IPS-NIHi7 (cell line): Measurements from ENCODE around the gene RGS9.
A peak's percentile ranks its signal among the peaks of the same experiment; 100 is the strongest.

ENCODE experiments used
- DNase-seq: peaks from one replicate; pipeline ENCODE4 v3.0.0; 2012; ENCODE audit warnings: mixed read lengths; ENCODE audit errors: extremely low spot score

RGS9 gene

DNA sequence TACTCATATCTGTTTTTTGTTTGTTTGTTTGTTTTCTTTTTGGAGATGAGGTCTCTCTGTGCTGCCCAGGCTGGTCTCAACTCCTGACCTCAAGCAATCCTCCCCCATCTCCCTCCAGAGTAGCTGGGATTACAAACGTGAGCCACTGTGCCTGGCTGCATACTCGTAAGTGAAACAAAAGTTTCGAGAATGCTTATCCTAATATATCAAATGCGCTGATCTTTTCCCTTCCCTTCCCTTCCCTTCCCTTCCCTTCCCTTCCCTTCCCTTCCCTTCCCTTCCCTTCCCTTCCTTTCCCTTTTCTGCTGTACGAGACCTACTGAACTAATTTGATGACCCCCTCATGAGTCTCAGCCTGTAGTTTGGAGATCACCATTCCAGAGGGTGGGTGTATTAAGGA is 122.1 kb downstream of the RGS9 start:
- DNase-seq = no peak

DNA sequence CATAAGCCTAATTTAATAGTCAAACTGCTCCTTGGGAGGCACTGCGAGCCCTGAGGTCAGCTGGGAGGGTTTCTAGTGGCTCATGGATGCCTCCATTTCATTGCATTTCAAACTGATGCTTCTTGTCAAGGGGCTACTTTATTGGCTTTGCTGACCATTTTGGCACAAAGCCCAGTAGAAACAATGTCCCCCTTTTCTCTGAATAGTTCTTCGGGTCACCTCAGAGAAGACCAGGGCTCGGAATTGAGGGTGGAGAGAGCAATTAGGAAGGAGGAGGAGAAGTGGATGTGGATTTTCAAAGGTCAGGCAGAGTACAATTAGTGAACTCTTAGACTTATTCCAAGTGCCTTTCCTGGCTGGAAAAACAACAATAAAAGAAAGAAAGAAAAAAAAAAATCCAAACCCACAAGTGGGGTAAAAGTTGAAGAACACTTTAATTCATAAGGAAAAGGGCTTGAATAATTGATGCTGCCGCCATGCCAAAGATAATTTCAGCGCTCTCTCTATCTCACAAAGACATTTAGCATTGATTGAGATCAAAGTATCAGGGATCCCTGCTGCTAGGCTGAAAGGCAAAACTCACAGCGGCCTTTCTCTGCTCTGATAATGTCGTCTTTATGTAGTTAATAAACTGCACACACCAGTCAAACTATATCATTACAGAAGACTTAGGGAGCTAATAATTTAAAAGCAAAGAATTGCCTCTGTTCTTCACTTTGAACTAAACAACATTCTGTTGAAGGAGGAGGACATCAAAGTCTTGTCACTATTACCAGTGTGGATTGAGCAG is 122.7 kb downstream of the RGS9 start:
- no peak for DNase-seq

DNA sequence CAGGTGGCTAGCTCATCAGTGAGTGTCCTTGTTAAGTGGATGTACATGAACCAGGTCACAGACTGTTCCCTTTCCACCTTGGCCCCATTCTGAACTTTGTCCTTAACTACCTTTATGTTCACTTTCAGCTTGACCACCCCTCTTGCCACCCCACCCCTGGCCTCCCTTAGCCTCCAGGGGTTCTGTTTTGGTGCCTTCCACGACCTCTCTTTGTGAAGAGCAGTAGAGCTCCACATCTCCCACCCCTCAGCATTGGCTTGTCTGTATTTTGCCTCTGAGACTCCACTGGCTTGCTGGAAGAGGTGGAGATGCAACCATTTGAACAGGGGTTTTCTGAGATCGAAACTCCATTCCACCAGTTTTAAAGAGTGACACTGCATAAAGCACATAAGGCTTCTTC is 123.5 kb downstream of the RGS9 start:
- DNase-seq = no peak

DNA sequence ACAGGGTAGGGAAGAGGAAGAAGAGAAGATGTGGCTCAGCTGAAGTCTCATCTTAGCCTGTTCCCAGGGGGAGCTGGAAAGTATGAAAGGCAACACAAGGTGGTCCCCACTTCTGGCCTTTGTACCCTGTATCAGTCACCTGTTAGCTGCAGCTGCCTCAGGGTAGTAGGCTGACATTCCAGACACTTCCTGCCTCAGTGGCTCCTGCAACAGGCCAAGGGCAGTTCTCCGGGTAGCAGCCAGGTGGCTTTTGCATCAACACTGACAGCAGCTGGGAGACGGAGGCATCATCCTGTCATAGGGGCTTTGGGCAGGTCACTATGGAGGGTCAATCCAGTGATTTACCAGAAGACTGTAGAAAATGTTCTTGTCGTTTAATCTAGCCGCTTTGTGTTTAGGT is 124.0 kb downstream of the RGS9 start:
- DNase-seq = peak; percentile 65

DNA sequence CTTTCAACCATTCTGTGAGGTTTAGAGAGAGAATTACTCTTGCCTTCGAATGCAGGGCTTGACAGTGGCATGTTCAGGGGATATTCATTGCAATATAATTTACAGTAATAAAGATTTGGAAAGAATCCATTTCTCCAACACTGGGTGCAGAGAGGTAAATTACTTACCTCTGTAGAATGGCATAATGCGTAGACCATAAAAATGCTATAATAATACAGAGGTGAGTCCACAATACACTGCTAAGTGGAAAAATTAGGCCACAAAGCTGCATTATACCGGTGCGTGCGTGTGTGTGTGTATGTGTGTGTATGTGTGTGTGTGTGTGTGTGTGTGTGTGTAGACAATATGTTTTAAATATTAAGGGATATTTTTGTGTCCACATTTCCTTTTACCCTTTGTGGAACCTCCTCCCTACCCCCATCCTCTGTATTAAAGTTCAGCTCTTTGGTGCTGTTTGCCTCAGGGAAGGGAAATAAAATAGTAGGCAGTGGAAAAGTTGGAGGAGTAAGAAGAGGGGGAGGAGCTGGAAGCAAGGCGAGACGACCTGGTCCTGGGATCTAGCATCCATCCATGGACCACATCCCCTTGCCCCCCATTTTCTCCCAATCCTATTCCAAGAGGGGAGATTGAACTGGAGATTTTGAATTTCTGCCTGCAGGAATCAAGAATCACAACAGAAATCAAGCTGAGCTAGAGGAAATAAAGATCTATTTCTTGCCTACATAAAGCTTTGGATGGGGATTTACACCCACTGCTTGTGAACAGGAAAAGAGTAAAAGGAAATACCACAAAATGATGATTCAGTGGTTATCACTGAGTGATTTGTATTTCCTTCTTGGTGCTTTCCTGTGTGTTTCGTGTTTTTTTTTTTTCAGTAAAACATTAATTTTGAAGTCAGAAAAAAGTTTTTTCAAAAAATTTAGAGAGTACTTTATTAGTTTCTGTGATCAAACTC is 124.8 kb downstream of the RGS9 start:
- no peak for DNase-seq

DNA sequence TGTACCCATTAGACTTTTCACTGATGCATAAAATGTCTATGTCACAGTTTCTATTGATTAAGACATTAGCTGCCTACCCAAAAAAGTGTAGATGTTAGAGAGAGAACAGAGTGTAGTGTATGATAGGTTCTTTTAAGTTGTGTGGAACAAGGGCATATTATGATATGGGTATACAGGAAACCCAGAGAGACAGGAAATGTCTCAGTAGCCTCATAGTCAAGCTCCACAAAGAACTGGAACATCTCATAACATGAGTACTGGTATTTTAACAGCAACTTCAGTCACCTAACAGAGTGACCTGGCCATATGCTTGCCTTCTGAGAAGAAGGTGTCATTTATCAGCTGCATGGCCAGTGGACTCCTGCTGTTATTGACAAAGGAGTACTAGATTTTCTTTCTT is 128.1 kb downstream of the RGS9 start:
- no peak for DNase-seq

DNA sequence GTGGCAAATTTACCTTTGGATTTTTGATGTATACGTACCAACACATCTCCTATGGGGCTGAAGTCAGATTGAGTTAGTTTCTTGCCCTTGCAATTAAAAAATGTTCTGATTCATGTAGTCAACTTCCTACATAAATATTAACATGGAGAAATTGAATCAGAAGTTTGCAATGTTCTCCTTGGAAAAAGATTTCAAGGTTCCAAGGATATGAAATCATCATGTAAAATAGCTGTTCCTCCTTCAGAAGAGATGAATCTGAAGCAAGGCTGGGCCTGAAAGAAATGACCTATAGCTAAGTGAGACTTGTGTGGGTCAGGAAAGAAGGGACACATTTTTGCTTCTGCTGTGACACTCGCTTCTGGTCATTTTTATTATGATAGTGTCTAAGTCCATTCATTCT is 131.7 kb downstream of the RGS9 start:
- no peak for DNase-seq

DNA sequence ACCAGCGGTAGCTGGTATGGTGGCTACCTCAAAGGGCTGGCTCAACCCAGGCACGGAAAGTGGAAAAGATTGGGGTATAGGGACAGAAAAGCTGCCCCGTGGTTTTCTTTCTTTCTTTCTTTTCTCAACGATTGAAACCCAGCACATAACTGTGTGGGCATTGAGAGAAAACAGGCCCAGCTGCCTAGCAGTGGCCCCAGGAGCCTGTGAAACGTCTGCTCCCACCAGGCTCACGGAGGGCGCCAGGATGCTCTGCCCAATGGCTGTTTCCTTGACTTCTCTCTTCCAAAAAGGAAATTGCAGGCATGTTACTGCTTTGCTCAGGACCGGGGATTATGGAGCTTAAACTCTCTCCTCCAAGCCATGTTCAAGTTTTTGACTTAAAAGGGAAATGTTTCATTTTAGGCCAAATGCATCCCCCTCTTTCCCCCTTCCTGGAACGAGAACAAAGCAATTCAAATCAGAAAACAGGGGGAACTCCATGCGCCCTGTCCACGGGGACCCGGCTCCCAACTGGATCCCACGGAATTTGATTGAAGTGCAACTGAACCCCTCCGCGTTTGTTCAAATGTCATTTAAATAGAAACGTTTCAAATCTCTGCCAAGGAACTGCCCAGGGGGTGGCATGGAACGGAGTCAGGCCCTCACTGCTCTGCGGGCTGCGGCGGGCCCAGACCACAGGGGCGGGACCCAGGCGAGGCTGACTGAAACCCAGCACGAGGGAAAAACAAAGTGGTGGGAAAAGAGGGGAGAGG is 133.5 kb downstream of the RGS9 start:
- DNase-seq = no peak

DNA sequence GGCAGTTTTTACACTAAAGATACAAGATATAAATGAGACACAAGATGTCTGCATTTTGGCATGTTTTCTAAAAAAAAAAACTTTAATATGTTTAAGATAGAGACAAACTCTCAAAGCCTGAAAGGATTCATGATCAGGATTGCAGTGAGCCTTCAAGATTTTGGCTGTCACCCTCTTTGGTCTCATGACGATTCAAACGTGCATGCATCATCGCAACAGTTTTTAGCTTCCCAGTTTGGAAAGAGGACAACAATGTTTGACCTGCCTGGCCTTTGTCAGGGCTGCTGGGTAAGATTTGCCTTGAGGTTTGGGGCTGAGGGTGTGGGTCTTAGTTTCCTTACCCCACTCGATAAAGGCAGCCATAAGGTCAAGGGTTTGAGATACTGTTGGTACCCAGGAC is 134.1 kb downstream of the RGS9 start:
- DNase-seq = no peak
